Spleen (tissue), 7 donors: ENCODE measurements around the gene SLC39A11.

Experiments used
- CTCF ChIP-seq, 11 experiments: fragments of 200-600 bp in 7 of 11; fragments of 450-650 bp in 4 of 11; sonication (generic) in 4 of 11; IDR thresholded peaks in 8 of 11; conservative IDR thresholded peaks in 3 of 11; 1 replicate in 7 of 11; 2 replicates in 4 of 11; pipeline versions ENCODE4 v1.4.0 to v1.8.0; 2016 to 2021; ENCODE audit warnings: antibody characterized with exemption in 11 of 11, inconsistent platforms in 4 of 11, mild to moderate bottlenecking in 1 of 11
- POLR2AphosphoS5 ChIP-seq, 3 donors: sonication (generic); formaldehyde crosslinking; IDR thresholded peaks; one replicate each; pipeline ENCODE4 v1.5.1; 2017; ENCODE audit warnings: antibody characterized with exemption in 3 of 3
- donor health status: DM: no; HTN: no; CAD: no; lungs with moderate emphysema.
- donor health status: DM: no; HTN: no; CAD: no.
- donor health status: DM: no; HTN: no; CAD: no.

- TF ChIP-seq POLR2AphosphoS5 (IDR thresholded peaks at IDR 0.05) (no peak), CTCF (IDR thresholded peaks at IDR 0.05 in 8 of 11, conservative IDR thresholded peaks at IDR 0.05 in 3 of 11) (no peak)
Measured at GRCh38 chr17:72677714-72678390, 414.6 kb downstream of the SLC39A11 start.
